AG04450 (cell line): ENCODE data around the gene SLC1A5. TPM values are rescaled to one million over a fixed set of nuclear protein-coding genes. Genes with fewer than 3 reads are reported as not detected.

Source experiments
- CTCF ChIA-PET: fragments of 300-600, 350-600 bp; formaldehyde crosslinking; extraction: SDS; loops from one replicate; lab custom pipeline; 2022; ENCODE audit warnings: antibody characterized with exemption, inconsistent platforms; lab: Charles Lee
- POLR2A ChIA-PET: fragments of 350-600 bp; formaldehyde crosslinking; extraction: SDS; loops from one replicate; lab custom pipeline; 2021; ENCODE audit warnings: antibody characterized with exemption, inconsistent platforms; lab: Yijun Ruan, JAX
- DNase-seq: peaks from one replicate; pipeline ENCODE4 v3.0.0-alpha.2; 2011; ENCODE audit warnings: low read depth, low spot score
- H3K27ac ChIP-seq: one replicate; pipeline ENCODE4 v1.5.1; 2012; ENCODE audit warnings: low read depth, low read length, control low read depth
- H3K27me3 ChIP-seq: one replicate; pipeline ENCODE4 v1.6.0; 2012; ENCODE audit warnings: low read length; ENCODE audit not compliant: control insufficient read depth, insufficient read depth
- H3K4me3 ChIP-seq: 2 replicates; pipeline ENCODE4 v1.5.1; 2011; ENCODE audit warnings: mild to moderate bottlenecking, low read depth, low read length, control low read depth
- H3K9me3 ChIP-seq: 2 replicates; pipeline ENCODE4 v1.5.1; 2012; ENCODE audit warnings: low read length; ENCODE audit not compliant: control insufficient read depth, insufficient read depth
- polyA plus RNA-seq: library from polyadenylated mRNA; depleted of rRNA; stranded (reverse); fragments of >200 nt; gene quantifications from 2 replicates; pipeline ENCODE4 v1.2.3, GENCODE V29; 2011
- TF ChIP-seq, protein P1 (sequence below): IDR thresholded peaks from 2 replicates; pipeline ENCODE4 v1.5.1; 2011; ENCODE audit warnings: low read depth, low read length, control low read depth, inconsistent platforms

The SLC1A5 gene
- polyA plus RNA-seq, 1 experiment = 314 TPM

- no peak for DNase-seq
- TF ChIP-seq, protein P1, sequence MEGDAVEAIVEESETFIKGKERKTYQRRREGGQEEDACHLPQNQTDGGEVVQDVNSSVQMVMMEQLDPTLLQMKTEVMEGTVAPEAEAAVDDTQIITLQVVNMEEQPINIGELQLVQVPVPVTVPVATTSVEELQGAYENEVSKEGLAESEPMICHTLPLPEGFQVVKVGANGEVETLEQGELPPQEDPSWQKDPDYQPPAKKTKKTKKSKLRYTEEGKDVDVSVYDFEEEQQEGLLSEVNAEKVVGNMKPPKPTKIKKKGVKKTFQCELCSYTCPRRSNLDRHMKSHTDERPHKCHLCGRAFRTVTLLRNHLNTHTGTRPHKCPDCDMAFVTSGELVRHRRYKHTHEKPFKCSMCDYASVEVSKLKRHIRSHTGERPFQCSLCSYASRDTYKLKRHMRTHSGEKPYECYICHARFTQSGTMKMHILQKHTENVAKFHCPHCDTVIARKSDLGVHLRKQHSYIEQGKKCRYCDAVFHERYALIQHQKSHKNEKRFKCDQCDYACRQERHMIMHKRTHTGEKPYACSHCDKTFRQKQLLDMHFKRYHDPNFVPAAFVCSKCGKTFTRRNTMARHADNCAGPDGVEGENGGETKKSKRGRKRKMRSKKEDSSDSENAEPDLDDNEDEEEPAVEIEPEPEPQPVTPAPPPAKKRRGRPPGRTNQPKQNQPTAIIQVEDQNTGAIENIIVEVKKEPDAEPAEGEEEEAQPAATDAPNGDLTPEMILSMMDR = no peak
- H3K4me3 ChIP-seq = no peak overlapping the region
- ChIA-PET POLR2A (interaction anchor here (0.5 to 1.4 kb wide), 4 partner anchors 11 to 34 kb away, joined by 3 to 5 read pairs (median 5); partner anchors contain the start of gene SLC1A5), CTCF (interaction anchor here (0.6 to 1.1 kb wide), 2 partner anchors 63 to 305 kb away, joined by 3 read pairs; no protein-coding TSS in a partner anchor)
- no peaks in the 10 kb centered on the region for H3K9me3 ChIP-seq
- no peak overlapping the region for H3K27ac ChIP-seq
- peaks cover 3% of the 10 kb centered on the region for H3K27me3 ChIP-seq
Observed at GRCh38 chr19:46821512-46822409, 33.4 kb upstream of the SLC1A5 start.

- ChIA-PET POLR2A (interaction anchor here (0.6 kb wide), 1 partner anchor 14 kb away, joined by 5 read pairs; no protein-coding TSS in a partner anchor), CTCF (no interaction called here)
- H3K27me3 ChIP-seq = no peaks in the 10 kb centered on the region
- H3K27ac ChIP-seq = no peak overlapping the region
- no peak for DNase-seq
- H3K4me3 ChIP-seq = no peak overlapping the region
- TF ChIP-seq, protein P1 = no peak
- no peaks in the 10 kb centered on the region; the same call in 1 of the 2 replicates for H3K9me3 ChIP-seq
Observed at GRCh38 chr19:46818812-46819211, 30.4 kb upstream of the SLC1A5 start.

- TF ChIP-seq, protein P1 = no peak
- no peaks in the 10 kb centered on the region for H3K27me3 ChIP-seq
- no peaks in the 10 kb centered on the region; the same call in 1 of the 2 replicates for H3K9me3 ChIP-seq
- ChIA-PET POLR2A (no interaction called here), CTCF (interaction anchor here (0.6 to 0.8 kb wide), 2 partner anchors 14 to 111 kb away, joined by 3 read pairs; no protein-coding TSS in a partner anchor)
- H3K27ac ChIP-seq = no peak overlapping the region
- H3K4me3 ChIP-seq = no peak overlapping the region
- no peak for DNase-seq
Observed at GRCh38 chr19:46815833-46816627, 27.6 kb upstream of the SLC1A5 start.

DNA sequence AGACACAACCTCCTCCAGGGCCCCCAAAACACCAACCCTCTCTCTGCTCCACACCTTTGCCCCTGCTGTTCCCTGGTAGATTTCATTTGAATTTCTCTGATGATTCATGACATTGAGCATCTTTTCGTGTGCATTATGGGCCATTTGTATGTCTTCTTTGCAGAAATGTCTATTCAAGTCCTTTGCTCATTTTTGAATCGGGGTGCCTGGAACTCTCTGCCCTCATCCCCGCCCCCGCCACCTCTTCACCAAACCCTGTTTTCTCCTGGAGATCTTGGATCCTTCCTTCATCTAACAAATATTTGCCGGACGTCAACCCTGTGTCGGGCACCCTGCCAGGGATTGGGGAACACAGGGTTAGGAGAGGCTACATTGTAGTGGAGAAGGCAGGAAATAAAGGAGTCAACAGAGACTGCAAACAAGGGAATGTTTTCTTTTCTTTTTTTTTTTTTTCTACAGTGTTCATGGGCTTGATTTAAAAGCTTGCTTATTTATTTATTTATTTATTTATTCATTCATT is 25.5 kb upstream of the SLC1A5 start:
- H3K27ac ChIP-seq = no peak overlapping the region
- CTCF ChIA-PET = interaction anchor here (0.6 kb wide), 1 partner anchor 16 kb away, joined by 6 read pairs; no protein-coding TSS in a partner anchor
- no peaks in the 10 kb centered on the region for H3K27me3 ChIP-seq
- TF ChIP-seq, protein P1 = no peak
- DNase-seq = no peak
- H3K9me3 ChIP-seq = no peaks in the 10 kb centered on the region; the same call in 1 of the 2 replicates
- POLR2A ChIA-PET = no interaction called here
- H3K4me3 ChIP-seq = no peak overlapping the region
